ENCODE data around the gene GSS. TPM values are rescaled to one million over a fixed set of nuclear protein-coding genes. Genes with fewer than 3 reads are reported as not detected.

Gene GSS
- total and polyA plus RNA-seq, 4 donors = 20.8 to 38.8 (median 35.4) TPM

GRCh38 chr20:34887023-34887422, 68.6 kb downstream of the GSS start:
- no peak for DNase-seq (ENCODE audit: low spot score)
- no peak overlapping the region for H3K9ac ChIP-seq (ENCODE audit: low read depth in 1 of 2, low read length in 2 of 2)
- no peaks in the 10 kb centered on the region for H3K9me3 ChIP-seq (ENCODE audit: control insufficient read depth in 4 of 4, low read length in 3 of 4)
- 62% methylated on average over 3 of the region's 3 CpGs for WGBS
- peaks cover 2 to 19% (median 15%) of the 10 kb centered on the region in 4 donors for H3K36me3 ChIP-seq (ENCODE audit: control insufficient read depth in 4 of 4, insufficient read depth in 3 of 4, low read depth in 1 of 4, low read length in 3 of 4)
- H3K4me1 ChIP-seq (ENCODE audit: control insufficient read depth in 4 of 4, insufficient read depth in 4 of 4, low read length in 3 of 4) = peaks cover 2 to 20% (median 8%) of the 10 kb centered on the region in 4 donors
- TF ChIP-seq, protein P1, sequence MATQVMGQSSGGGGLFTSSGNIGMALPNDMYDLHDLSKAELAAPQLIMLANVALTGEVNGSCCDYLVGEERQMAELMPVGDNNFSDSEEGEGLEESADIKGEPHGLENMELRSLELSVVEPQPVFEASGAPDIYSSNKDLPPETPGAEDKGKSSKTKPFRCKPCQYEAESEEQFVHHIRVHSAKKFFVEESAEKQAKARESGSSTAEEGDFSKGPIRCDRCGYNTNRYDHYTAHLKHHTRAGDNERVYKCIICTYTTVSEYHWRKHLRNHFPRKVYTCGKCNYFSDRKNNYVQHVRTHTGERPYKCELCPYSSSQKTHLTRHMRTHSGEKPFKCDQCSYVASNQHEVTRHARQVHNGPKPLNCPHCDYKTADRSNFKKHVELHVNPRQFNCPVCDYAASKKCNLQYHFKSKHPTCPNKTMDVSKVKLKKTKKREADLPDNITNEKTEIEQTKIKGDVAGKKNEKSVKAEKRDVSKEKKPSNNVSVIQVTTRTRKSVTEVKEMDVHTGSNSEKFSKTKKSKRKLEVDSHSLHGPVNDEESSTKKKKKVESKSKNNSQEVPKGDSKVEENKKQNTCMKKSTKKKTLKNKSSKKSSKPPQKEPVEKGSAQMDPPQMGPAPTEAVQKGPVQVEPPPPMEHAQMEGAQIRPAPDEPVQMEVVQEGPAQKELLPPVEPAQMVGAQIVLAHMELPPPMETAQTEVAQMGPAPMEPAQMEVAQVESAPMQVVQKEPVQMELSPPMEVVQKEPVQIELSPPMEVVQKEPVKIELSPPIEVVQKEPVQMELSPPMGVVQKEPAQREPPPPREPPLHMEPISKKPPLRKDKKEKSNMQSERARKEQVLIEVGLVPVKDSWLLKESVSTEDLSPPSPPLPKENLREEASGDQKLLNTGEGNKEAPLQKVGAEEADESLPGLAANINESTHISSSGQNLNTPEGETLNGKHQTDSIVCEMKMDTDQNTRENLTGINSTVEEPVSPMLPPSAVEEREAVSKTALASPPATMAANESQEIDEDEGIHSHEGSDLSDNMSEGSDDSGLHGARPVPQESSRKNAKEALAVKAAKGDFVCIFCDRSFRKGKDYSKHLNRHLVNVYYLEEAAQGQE (IDR thresholded peaks at IDR 0.05) = no peak
- TF ChIP-seq, protein P2, sequence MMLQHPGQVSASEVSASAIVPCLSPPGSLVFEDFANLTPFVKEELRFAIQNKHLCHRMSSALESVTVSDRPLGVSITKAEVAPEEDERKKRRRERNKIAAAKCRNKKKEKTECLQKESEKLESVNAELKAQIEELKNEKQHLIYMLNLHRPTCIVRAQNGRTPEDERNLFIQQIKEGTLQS (IDR thresholded peaks at IDR 0.05) = no peak
- TF ChIP-seq TAF1 (conservative IDR thresholded peaks at IDR 0.05) (no peak), RAD21 (IDR thresholded peaks at IDR 0.05) (no peak), FOXA2 (IDR thresholded peaks at IDR 0.05) (no peak), HNF4A (conservative IDR thresholded peaks at IDR 0.05) (no peak), NR2F2 (IDR thresholded peaks at IDR 0.05) (no peak), EGR1 (IDR thresholded peaks at IDR 0.05; ENCODE audit: low read depth in 2 of 2) (no peak), JUND (IDR thresholded peaks at IDR 0.05) (no peak), MAX (IDR thresholded peaks at IDR 0.05) (no peak), YY1 (IDR thresholded peaks at IDR 0.05) (no peak), GABPA (IDR thresholded peaks at IDR 0.05 in 1 of 2, conservative IDR thresholded peaks at IDR 0.05 in 1 of 2) (no peak), SP1 (IDR thresholded peaks at IDR 0.05) (no peak)
- H3K27ac ChIP-seq (ENCODE audit: low read depth in 1 of 2, low read length in 2 of 2) = no peak overlapping the region
- no peaks in the 10 kb centered on the region for H3K27me3 ChIP-seq (ENCODE audit: control insufficient read depth in 4 of 4, insufficient read depth in 4 of 4, low read length in 3 of 4)
- no peak overlapping the region for H3K4me3 ChIP-seq (ENCODE audit: low read depth in 1 of 3, low read length in 3 of 3)

DNA sequence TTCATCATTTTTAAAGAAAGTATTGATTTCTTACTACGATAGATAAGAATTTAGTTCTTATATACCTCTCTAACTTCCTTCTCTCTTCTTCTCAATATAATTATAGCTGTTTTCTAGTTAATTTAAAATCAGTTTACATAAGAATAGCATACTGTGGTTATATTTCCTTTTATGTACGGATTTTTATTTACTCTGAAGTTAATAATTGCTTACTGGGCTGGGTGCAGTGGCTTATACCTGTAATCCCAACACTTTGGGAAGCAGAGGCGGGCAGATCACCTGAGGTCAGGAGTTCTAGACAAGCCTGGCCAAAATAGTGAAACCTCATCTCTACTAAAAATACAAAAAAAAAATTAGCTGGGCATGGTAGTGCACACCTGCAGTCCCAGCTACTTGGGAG, 69.5 kb downstream of the GSS start:
- TF ChIP-seq, protein P2 (IDR thresholded peaks at IDR 0.05) = no peak
- TF ChIP-seq FOXA1 (IDR thresholded peaks at IDR 0.05) = no peak
- TF ChIP-seq RXRA (IDR thresholded peaks at IDR 0.05) = peak; percentile 69 to 81
- TF ChIP-seq HNF4G (IDR thresholded peaks at IDR 0.05) = no peak
- TF ChIP-seq NR2F2 (IDR thresholded peaks at IDR 0.05) = no peak
- no peak for TF ChIP-seq GABPA (IDR thresholded peaks at IDR 0.05 in 1 of 2, conservative IDR thresholded peaks at IDR 0.05 in 1 of 2)
- TF ChIP-seq RAD21 (IDR thresholded peaks at IDR 0.05) = no peak
- no peak for TF ChIP-seq CTCF (IDR thresholded peaks at IDR 0.05; ENCODE audit: low read depth, low read length, missing input control)
- no peak for TF ChIP-seq TAF1 (conservative IDR thresholded peaks at IDR 0.05)
- TF ChIP-seq, protein P1 (IDR thresholded peaks at IDR 0.05) = peak; percentile 43
- TF ChIP-seq HNF4A (conservative IDR thresholded peaks at IDR 0.05) = peak; percentile 39 to 40
- TF ChIP-seq ZBTB33 (IDR thresholded peaks at IDR 0.05) = no peak
- TF ChIP-seq MAX (IDR thresholded peaks at IDR 0.05) = no peak
- TF ChIP-seq JUND (IDR thresholded peaks at IDR 0.05) = no peak
- TF ChIP-seq YY1 (IDR thresholded peaks at IDR 0.05) = no peak
- peak; percentile 60 for TF ChIP-seq SP1 (IDR thresholded peaks at IDR 0.05)
- TF ChIP-seq FOXA2 (IDR thresholded peaks at IDR 0.05) = peak; percentile 27
- no peak for TF ChIP-seq EGR1 (IDR thresholded peaks at IDR 0.05; ENCODE audit: low read depth in 2 of 2)

More for the DNA sequence above, 69.5 kb downstream of the GSS start:
- Histone ChIP-seq H3K4me3 (ENCODE audit: low read depth in 1 of 3, low read length in 3 of 3) (no peak overlapping the region), H3K27me3 (ENCODE audit: control insufficient read depth in 4 of 4, insufficient read depth in 4 of 4, low read length in 3 of 4) (no peaks in the 10 kb centered on the region), H3K4me1 (ENCODE audit: control insufficient read depth in 4 of 4, insufficient read depth in 4 of 4, low read length in 3 of 4) (peaks cover 2 to 22% (median 8%) of the 10 kb centered on the region in 4 donors), H3K9ac (ENCODE audit: low read depth in 1 of 2, low read length in 2 of 2) (no peak overlapping the region), H3K9me3 (ENCODE audit: control insufficient read depth in 4 of 4, low read length in 3 of 4) (no peaks in the 10 kb centered on the region), H3K36me3 (ENCODE audit: control insufficient read depth in 4 of 4, insufficient read depth in 3 of 4, low read depth in 1 of 4, low read length in 3 of 4) (peaks cover 2 to 19% (median 15%) of the 10 kb centered on the region in 4 donors), H3K27ac (ENCODE audit: low read depth in 1 of 2, low read length in 2 of 2) (peak overlapping the region in 1 of 2 donors; percentile 25)
- DNase-seq (ENCODE audit: low spot score) = no peak
- WGBS = 35% methylated on average over 3 of the region's 3 CpGs
